Astrocyte of the spinal cord (primary cell): ENCODE data around the gene GXYLT2.

ENCODE experiments used
- DNase-seq: peaks from one replicate; pipeline ENCODE4 v3.0.0; 2011; ENCODE audit warnings: low read depth, low spot score
- H3K4me3 ChIP-seq: 2 replicates; pipeline ENCODE4 v1.5.1; 2011; ENCODE audit warnings: low read depth, mild to moderate bottlenecking, low read length, moderate library complexity
- in situ Hi-C: cut with HindIII; loops from 2 replicates; pipeline ENCODE4 v1.10.0; 2017; ENCODE audit warnings: low sequenced_read_pairs
- TF ChIP-seq, protein P1 (sequence below): IDR thresholded peaks from 2 replicates; pipeline ENCODE4 v1.5.1; 2012; ENCODE audit warnings: low read depth, mild to moderate bottlenecking, low read length, inconsistent platforms

GXYLT2 gene

DNA sequence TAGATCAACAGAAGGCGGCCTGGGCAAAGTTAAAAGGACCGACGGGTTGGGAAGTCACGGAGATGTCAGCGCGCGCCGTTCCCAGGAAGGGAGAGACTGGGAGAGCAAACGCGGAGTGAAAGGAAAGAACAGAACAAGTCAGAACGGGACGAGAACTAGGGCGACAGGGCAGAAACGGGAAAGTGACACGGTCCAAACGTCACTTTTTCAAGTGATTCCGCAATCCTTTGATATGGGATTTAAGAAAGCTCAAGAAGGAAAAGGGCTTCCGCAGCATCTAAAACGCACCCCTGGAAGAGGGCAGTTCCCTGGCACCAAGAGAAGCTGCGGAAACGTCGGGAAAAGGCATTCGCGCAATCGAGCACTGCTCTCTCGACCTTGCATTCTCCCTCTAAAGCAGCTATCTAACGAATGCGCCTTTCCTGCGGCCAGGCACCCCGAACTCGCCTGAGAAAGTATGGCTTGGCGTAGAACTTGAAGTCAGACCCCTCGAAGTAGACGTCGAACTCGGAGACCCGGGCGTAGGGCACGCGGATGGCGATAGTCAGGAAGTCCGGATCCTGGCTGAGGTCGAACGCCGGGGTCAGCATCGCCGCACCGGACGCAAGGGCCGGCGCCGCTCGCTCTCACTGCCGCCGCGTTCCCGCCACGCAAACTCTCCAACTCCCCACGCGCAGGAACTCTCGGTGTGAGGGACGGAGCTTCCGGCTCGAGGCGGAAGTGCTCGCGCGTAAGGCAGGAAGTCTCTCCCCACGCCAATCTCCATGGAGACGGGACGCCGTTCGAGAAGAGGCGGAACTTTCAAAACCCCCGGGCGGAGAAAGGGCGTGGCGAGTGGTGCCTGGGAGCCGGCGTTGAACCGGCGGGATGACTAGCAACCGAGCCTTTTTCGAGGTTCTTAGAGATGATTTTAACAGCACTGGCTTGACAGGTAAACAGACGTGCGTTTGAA, 39.8 kb upstream of the GXYLT2 start, which contains the start of gene SHQ1:
Gene SHQ1 (minus strand): TSS at position 695 of the 952 bp plus-strand sequence. CDS start 105 bp downstream, at position 590.
- in situ Hi-C loops: no loop called here
- TF ChIP-seq, protein P1, sequence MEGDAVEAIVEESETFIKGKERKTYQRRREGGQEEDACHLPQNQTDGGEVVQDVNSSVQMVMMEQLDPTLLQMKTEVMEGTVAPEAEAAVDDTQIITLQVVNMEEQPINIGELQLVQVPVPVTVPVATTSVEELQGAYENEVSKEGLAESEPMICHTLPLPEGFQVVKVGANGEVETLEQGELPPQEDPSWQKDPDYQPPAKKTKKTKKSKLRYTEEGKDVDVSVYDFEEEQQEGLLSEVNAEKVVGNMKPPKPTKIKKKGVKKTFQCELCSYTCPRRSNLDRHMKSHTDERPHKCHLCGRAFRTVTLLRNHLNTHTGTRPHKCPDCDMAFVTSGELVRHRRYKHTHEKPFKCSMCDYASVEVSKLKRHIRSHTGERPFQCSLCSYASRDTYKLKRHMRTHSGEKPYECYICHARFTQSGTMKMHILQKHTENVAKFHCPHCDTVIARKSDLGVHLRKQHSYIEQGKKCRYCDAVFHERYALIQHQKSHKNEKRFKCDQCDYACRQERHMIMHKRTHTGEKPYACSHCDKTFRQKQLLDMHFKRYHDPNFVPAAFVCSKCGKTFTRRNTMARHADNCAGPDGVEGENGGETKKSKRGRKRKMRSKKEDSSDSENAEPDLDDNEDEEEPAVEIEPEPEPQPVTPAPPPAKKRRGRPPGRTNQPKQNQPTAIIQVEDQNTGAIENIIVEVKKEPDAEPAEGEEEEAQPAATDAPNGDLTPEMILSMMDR: no peak
- DNase-seq: peak; percentile 92
- peak within 1 kb of the TSS; percentile 98 for H3K4me3 ChIP-seq

DNA sequence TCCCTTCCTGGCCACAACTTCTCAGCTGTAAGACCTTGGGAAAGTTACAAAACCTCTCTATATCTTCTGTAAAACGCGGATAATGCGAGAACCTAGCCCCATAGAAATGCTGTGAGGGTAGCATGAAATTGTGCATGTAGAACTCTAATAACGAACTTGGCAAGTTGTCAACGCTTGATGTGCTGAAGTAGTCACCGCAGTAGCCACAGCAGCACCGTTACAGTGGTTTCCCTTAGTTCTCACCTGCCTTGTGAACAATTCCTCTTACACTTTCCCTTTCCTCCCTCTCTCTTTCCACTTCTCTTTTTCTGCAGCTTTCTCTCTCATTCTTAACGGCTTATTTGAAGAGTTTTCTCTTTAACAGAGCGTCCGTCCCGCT, 39.2 kb upstream of the GXYLT2 start:
- no peak for DNase-seq
- in situ Hi-C loops: no loop called here

DNA sequence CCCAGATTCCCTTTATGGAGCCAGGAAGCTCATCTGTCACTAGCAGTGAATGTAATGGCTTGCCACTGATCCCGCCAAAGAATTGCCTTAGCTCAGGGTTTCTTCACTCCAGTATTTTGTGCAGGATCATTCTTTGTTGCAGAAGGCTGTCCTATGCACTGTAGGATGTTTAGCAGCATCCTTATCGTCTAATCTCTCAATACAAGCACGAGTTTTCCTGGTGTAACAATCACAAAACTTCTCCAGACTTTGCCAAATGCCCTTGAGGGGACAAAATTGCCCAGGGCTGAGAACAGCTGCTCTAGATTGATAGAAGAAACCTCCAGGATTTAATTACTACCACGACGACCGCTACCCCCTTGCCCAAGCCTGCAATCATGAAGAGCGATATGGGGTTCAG, 32.8 kb upstream of the GXYLT2 start:
- in situ Hi-C loops: no loop called here
- no peak for DNase-seq
- TF ChIP-seq, protein P1: no peak
- H3K4me3 ChIP-seq: no peak overlapping the region

More for the DNA sequence above, 39.2 kb upstream of the GXYLT2 start:
- peak overlapping the region; percentile 98 for H3K4me3 ChIP-seq
- TF ChIP-seq, protein P1: no peak

DNA sequence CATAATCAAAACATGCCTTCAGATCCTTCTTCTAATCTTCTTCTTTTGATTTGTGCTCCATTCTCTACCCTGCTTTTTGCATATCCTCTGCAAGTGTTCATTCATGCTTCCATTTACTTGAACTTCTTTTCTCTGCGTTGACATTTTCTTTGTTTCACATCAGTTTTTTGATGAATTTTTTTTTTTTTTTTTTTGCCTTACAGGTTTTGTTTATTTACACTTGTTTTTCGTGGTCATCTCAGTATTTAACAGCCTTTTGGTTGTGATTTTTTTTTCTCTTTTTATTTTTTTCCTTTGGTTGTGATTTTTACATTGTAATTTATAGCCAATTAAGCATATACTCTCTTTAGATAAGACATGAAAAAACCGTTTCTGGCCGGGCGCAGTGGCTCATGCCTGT, 27.8 kb upstream of the GXYLT2 start:
- H3K4me3 ChIP-seq: no peak overlapping the region
- in situ Hi-C loops: no loop called here
- DNase-seq: no peak
- TF ChIP-seq, protein P1: no peak

DNA sequence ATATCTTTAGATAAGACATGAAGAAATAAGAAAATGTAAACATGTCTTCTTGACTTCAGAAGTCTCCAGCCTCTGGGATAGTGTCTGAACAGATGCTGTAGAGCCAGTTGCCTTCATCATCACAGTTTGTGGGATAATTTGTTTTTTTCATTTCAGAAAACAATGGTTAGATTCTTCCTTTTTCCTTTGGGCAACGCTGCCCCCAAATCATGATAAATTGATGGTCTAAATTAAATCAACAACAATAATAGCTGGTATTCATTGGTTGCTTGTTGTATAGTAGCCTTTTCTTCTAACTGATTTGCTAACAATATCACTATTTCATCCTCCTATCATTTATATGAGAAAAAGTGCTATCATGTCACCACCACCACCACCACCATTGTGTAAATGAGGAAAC, 27.0 kb upstream of the GXYLT2 start:
- TF ChIP-seq, protein P1: no peak
- in situ Hi-C loops: no loop called here
- H3K4me3 ChIP-seq: no peak overlapping the region
- no peak for DNase-seq

DNA sequence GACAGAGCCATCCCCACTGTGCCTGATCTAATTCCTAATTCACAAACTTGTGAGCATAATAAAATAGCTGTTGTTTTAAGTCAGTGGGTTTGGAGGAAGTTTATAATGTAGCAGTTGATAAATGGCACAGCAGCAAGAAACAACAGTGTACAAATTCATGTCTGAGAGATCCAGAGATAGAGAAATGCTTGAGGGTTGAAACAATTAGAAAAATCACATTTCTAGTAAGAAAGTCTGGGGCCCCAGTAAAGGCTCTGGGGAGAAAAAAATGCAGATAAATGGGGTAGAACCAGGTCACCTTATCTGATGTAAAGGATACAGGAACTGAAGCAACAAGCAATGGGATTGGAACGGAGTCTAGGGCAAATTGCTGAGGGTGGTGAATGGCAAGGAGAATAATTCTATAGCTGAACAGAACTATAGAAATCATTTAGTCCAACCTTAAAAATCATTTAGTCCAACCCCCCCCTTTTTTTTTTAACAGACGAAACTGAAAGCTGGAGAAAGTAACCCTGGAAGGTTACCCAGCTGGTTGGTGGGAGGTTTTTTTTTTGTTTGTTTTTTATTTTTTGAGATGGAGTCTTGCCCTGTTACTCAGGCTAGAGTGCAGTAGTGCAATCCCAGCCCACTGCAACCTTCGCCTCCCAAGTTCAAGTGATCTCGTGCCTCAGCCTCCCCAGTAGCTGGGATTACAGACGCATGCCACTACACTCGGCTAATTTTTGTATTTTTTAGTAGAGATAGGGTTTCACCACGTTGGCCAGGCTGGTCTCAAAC, 25.3 kb upstream of the GXYLT2 start:
- TF ChIP-seq, protein P1: no peak
- in situ Hi-C loops: no loop called here
- DNase-seq: no peak
- no peak overlapping the region for H3K4me3 ChIP-seq
